Left colon (tissue), 2 donors: ENCODE measurements around the gene ADARB1. TPM values are rescaled to one million over a fixed set of nuclear protein-coding genes. Genes with fewer than 3 reads are reported as not detected.

Source experiments
- ATAC-seq: fragments of 200-7000 bp; cut with Tn5 transposase; one replicate; pipeline ENCODE4 v1.9.1; 2020; ENCODE audit warnings: mild to moderate bottlenecking, moderate library complexity
- DNase-seq, 2 donors: peaks; one replicate each; pipeline ENCODE4 v3.0.0-alpha.2; 2020
- intact Hi-C, 2 donors: fragments of 100-400 bp; cut with DNase I in 1 of 2; cut with micrococcal nuclease in 1 of 2; formaldehyde crosslinking; loops; one replicate each; pipeline versions ENCODE4 v1.11.2 to v1.14.0; 2022; cut with DNase I, micrococcal nuclease
- total RNA-seq, 2 donors: library from RNA; stranded (reverse); fragmentation: NEBNext Ultra II Directional; extraction: Animal tissue kit (Norgen Biotek cat#: 25700); gene quantifications; one replicate each; pipeline ENCODE4 v1.2.1, GENCODE V29; 2021
- donor health status: DM: no; HTN: no; CAD: no.
- donor health status: DM: yes; HTN: yes; CAD: no.

The ADARB1 gene
- total RNA-seq, 2 donors from 2014 or later, result 6.9 to 12.4 TPM

DNA sequence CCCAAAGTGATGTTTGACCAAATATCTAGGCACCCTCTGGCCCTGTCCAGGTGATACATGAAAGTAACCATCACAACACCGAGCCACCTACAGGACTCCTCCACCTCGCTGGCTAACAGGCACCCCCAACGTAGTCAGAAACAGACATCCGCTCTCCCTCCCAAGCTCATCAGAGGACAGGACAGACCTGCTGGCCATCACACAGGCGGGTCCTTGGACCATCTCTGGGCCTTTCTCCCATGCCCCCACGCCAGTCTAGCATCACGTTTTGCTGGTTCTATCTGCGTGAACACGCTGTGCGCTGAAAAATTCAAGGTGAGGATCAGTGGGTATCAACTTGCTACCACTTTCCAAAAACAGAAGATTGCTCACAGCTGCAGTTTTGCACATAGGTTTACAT is 21.4 kb upstream of the ADARB1 start:
- intact Hi-C loops, result no loop called here
- DNase-seq (no peak), ATAC-seq (no peak)

DNA sequence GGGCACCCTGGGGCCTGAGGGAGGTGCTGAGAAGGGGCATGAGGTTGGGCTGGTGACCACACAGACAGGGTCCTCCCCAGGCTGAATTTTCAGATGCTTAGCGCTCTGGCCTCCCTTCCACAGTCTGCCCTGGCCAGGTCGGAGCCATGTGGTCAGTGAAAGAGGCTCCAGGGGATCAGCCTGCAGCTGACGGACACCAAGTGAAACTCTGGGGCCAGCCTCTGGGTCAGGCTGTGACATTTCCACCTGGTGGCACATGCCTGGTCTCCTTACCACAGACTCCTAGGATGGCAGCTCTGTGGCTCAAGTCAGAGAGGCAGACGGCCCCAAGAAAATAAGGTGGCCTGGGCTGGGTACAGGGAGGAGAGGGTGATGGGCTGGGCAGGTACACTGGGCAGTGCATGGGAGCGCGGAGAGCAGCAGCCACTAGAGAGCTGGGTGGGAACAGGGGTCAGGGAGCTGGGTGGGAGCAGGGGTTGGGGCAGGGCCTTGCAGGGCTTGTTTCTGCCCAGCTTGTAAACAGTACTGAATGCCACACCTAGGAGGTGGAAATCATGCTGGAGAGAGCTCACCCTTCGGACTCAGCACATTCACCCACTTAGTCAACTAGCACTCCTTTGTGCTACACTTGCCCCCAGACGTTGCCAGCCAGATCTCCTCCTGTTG is 20.7 kb upstream of the ADARB1 start:
- intact Hi-C loops, result no loop called here
- ATAC-seq, result peak; percentile 31
- DNase-seq, result no peak

DNA sequence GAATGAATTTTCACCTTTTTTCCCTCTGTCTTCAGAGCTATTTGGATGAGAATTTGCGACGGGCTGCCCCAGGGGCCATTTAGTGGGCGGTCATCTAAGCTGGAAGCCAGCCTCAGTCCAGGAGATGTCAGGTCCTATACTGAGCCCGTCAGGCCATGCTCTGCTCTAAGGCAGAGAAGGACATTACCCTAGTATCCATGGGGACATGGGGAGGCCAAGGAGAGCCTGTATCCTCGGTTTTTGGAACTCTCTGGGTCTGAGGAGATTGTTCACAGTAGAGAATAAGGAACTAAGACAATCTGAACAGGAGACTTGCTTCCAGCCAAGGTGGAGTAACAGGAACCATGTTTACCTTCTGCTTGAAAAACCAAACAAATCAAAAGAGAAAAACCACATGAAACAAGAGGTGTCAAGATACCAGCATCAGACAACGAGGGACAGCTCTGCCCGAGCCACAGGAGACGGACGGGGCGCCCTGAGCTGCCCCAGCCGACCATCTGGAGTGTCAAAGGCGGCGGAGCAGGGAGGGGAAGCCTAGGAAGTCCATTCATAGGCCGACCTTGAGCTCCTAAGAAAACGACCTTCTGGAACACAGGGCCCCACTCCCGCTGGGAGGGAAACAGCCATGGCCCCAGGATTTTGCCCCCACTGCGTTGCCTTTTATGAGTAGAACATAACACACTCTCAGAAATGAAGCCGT is 20.0 kb upstream of the ADARB1 start:
- ATAC-seq, result no peak
- no peak for DNase-seq
- intact Hi-C loops, result no loop called here

DNA sequence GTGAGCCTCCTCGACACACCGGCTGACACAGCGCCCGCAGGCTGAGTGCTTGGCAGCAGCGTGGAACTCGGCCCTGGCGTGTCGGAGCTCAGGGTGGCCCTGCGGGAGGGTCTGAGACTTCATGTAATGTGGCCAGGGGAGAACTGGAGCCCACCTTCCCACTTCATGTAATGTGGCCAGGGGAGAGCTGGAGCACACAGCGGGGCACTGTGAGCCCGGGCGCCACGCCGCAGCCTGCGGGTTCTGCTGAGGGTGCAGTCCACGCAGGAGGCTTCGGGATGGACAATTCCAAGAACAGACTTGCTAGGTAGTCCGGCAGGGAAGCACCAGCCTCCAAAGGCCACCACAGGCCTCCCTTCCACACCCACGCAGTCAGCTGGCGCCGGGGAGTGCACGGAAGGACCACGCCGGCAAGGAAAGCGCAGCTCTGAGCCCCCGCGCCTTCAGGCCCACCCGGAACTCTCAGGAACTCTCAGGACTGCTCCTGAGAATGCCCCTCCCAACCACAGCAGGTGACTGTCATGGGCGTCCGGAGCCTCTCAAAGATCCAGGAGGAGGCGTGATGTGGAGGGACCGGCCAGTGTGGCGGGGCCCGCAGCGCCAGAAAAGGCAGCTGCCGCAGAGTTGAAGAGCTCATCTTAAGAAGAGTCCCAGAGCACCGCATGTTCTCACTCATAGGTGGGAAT is 19.3 kb upstream of the ADARB1 start:
- intact Hi-C loops, result no loop called here
- no peak for ATAC-seq

DNA sequence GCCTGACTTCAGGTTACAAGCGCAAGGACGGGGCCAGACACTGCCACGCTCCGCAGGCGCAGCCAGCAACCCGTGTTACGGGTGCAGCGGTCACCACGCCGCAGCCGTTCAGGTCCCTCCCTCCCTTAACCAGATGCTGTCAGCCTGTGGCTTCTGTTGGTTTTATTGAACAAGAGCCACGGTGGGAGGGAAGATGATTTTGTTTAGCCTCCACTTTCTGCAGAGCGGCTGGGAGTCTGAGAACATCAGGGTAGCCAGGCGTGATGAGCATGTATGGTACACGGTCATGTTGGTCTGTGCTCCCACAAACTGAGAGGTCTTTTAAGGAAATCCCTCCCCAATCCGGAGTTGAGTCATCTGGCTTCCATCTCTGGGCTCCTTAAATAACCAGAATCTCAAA is 18.5 kb upstream of the ADARB1 start:
- intact Hi-C loops, result no loop called here
- DNase-seq (no peak), ATAC-seq (no peak)

More for the DNA sequence above, 19.3 kb upstream of the ADARB1 start:
- DNase-seq, result no peak

DNA sequence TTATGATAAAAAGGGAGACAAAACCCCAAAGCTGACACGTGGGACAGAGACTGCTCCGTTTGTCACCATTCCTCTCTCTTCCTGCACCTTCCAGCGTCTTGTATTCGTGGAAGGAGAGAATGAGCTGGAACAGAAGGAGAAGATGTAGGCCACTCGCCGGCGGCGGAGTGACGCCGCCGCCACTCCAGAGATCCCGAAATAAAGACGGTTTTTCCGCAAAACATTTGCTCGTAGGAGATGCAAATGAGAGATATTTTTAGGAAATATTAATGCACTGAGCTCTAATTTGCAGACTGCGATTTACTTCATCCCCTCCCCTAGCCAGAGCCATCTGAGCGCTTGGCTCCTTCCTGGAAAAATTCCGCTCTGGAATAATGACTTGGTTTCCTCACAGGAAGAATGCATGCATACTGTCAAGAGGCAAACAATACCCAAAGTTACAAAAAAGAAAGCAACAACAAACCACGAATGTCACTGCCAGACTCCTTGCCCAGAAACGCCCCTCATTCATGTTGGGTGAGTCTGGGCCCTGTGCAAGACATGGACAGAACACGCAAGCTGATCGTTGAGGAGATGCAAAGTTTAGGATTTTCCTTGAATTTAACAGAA is 18.0 kb upstream of the ADARB1 start:
- ATAC-seq (no peak), DNase-seq (no peak)
- intact Hi-C loops, result no loop called here

DNA sequence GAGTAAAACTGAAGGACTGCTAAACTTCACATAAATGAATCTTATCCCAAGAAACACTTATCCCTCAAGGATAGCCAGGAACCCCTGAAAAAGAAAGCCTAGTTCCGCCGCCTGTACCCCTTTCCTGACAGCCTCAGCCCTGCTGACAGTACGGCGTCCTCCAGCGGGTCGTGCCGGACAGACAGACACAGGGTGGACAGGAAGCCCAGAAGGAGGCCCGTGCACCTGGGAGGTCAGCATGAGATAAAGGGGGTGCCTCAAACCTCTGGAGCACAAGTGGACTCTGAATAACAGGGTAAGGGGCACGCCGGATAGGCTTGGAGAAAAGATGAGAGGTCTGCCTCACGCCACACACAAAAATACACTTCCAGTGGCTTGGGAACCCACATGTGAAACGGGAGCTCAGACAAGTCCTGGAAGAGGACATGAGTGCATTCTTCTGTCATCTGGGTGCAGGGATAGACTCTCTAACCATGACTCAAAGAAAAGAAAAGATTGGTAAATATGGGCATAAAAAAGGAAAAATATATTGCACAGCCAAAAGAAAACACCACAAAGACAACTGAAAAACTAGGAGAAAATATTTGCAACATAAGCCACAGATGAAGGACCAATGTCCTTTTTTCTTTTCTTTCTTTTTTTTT is 17.3 kb upstream of the ADARB1 start:
- intact Hi-C loops, result no loop called here
- no peak for DNase-seq
- ATAC-seq, result no peak

DNA sequence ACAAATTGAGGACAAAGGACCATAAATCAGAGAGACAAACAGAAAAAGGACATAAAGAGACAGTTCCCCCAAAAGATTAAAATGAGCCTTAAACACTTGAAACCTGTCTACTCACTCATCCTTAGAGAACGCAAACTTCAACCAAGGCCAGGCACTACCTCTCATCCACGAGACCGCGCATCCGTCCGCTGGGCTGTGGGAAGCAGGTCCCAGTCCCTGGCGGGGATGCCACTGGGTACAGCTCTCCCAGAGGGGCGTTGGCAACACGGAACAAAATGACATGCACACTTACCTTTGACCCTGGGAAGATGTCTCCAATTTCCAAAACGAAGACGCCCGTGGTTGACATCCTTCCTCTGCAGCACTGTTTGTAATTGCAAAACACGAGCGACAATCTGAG is 16.5 kb upstream of the ADARB1 start:
- DNase-seq (no peak), ATAC-seq (no peak)

DNA sequence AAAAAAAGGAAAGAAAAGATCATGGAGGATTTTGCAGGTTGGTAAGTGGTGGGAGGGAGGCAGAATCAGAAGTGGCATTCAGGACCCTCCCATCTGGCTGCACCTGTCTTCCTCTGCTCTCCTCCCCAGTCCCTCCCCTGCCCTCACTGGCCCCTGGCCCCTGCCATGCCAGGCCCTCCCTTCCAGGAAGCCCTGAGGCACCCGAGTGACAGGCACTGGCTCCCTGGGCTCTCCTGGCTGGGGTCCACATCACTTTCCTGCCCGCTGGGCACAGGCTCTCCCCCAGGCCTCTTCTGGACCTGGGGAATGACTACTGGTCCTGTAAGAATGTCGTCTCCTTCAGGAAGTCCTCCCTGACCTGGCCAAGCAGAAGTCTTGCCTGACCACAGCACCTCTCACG is 15.3 kb upstream of the ADARB1 start:
- no peak for ATAC-seq
- no peak for DNase-seq

More for the DNA sequence above, 16.5 kb upstream of the ADARB1 start:
- intact Hi-C loops, result no loop called here

DNA sequence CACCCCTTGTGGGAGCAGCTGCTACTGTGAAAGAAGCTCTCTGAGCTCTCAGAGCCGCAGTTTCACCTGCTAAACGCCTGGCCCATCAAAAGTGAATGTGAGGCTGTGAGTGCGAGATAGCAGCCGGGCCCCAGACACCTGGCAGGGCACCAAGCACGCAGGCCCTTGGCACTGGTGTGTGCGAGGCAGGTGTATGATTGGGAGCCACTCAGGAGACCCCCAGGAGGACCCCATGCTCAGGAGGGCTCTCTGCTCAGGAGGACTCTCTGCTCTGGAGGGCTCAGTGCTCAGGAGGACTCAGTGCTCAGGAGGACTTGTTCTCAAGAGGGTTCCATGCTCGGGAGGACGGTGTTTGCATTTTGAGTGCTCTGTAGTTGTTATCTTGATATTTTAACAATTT is 14.3 kb upstream of the ADARB1 start:
- DNase-seq, result no peak
- intact Hi-C loops, result no loop called here
- ATAC-seq, result no peak

More for the DNA sequence above, 15.3 kb upstream of the ADARB1 start:
- intact Hi-C loops, result no loop called here

DNA sequence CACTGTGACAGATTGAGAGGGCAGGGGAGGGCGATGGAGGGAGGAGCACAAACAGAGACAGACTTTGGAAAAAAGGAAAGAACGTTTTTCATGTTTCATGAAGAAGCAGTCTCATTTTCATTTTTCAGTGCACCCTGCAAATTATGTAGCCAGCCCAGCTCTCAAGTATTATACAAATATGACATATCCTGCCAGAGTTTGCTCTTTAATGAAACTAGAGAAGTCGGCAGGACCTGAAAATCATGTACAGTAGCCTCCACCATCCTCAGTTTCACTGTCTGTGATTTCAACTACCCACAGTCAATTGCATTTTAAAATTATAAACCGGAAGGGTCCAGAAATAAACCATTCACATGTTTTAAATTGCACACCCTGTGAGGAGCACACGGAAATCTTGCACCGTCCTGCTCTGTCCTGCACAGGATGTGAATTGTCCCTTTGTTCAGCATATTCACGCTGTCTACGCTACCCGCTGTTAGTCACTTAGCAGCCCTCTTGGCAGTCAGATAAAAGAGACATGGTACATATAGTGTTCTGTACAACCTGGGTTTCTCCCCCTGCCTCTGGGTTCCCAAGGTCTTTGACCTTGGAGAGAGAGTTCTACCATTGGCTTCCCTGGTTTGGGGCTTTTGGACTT is 13.6 kb upstream of the ADARB1 start:
- ATAC-seq (no peak), DNase-seq (no peak)

DNA sequence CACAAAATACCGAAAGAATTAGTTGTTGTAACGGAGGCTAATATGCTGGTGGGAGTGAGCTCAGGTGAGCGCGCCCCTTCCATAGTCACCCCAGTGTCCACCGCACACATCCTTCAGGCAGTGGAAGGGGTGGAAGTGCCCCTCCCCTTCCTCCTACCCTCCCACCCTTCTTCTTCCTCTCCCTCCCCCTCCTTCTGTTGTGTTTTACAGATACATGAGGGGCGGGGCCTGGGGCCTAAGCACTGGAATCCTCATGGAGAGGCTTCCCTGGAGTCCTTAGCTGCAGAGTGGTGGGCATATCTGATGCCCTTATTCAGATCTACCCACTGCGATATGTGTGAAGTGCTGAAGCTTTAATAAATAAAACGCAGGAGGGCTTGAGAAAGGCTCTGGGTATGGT is 10.3 kb upstream of the ADARB1 start:
- DNase-seq (no peak), ATAC-seq (no peak)
- intact Hi-C loops, result no loop called here

More for the DNA sequence above, 13.6 kb upstream of the ADARB1 start:
- intact Hi-C loops, result no loop called here

DNA sequence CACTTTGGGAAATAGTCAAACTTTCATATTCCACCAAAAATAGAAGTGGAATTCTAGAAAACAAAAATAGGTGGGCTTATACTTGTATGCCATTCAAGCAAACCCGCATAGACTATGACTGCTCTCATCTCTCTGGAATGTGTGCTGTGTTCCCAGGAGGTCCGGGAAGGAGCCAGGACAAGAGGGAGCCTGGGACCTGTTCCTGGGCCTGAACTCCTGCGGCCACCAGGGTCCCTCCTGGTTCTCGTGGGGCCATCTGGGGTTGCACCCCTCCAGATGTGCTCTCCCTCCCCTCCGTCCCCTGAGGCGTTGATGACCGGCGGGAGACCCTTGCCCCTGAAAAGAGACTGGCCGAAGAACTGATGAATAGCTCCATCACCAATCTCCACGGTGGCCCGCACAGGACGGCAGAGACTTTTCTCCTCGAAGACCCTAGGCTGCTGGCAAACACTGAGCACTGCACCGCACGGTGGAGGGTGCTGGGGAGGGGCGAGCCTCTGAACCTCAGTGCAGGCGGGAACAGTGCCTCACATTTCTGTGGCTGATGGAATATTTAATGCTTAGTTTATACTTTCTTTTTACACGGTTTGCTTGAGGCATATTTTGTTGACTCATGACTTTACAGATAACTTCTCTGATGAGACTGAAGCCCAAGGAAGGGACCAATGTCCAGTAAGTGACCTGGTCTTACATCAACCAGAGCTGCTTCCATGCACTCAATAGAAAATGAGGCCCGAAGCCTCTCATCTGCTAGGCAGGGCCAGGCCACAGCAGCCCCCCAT is 9.6 kb upstream of the ADARB1 start:
- intact Hi-C loops, result no loop called here
- DNase-seq (no peak), ATAC-seq (no peak)

DNA sequence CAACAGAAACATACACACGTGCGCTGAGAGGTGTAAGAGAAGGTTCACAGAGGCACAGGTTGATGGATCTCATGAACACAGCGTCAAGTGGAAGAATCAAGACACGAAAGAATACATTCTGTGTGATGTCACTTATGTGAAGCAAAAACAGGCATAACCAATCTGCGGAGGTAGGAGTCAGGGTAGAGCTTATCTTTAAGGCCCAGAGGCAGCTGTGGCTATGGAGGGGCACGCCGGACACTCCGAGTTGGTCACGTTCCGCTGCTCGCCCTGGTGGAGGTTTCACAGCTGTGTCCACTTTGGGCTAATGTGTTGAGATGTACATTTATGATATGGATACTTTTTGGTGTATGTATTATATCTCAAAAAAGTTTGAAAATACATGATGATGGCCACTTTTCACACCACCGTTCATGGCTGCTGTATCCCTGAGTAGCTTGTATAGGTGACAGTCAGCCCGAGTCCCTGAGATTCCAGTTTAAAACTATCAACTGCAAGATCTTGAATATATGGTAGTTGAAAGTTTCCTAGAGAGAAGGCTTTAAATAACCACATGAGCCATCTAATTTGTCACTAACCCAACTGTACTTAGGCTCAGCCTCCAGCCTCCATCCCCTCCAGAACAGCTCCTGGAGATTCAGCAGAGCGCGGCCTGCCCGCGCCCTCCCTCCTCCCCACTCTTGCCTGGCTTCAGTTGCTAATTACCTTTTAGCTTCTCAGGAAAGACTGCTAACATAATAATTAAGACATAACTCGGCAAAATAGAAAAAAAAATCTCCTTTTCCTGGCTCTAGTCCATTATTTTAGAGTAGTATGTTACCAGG is 6.7 kb upstream of the ADARB1 start:
- DNase-seq (no peak), ATAC-seq (no peak)
- intact Hi-C loops, result no loop called here

DNA sequence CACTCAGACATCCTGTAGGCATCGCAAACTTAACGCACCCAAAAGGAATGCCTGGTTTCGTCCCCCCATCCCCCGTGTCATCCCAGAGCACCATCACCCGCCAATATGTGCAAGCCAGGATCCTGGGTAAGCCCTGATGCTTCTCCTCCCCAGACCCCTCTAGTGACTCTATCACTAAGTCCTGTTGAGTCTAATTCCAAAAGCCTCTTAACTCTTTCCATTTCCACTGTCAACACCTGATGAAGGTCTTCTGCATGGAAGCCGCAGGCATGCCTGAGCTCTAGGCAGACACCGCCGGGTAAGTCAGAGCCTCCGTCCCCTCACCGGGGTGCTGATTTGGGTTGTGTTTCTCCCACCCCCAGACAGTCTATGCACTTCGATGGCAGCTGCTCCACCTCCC is 5.3 kb upstream of the ADARB1 start:
- DNase-seq (no peak), ATAC-seq (no peak)
- intact Hi-C loops, result no loop called here

DNA sequence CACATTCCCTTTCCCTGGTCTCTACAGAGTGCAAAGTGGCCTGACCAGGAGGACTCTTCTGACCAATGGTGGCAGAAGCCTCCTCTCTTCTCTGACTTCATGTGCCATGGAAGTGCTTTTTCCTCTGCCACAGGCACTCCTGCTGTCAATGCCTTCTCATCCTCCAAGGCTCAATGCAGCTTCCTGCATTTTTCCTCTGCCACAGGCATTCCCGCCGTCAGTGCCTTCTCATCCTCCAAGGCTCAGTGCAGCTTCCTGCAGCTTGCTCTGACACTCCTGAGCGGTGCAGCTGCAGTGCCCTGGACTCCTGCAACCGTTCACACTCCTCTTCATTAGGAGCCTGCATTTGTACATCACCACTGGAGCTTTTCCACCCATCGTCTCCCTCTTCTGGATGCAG is 4.7 kb upstream of the ADARB1 start:
- no peak for ATAC-seq
- intact Hi-C loops, result no loop called here

DNA sequence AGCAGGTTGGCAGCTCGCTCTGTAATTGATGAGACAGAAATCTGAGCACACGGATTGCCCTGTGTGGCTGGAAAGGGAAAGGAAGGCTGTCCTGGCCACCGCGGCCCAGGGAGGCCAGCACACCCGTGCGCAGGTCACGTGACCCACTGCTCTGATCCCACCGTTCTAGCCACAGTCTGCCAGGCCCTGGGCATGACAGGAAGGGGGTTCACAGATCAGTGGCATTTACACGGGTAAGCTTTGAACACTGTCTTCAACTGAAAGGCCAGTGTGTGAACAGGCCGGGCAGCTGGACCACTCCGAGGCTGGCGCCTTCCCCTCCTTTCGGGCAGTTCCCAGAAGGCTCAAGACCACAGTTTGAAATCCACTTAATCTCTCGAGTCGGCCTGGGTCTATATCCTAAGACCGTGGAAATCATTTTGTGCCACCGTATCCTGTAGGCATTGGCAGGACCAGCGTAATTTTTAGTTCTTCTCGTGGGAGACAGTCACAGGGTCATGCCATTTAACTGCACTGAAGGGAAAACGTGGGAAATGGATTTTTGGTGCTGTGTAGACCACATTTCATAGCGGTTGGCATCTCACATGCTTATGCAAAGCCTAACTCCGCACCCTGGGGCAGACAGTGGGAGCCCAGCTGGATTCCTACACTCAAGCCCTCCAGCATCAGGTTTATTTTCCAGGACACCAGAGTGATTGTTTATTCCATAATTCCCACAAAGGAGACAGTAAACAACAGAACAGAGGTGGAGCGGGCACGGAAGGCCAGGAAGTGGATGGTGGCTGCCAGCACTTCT is 3.1 kb upstream of the ADARB1 start:
- intact Hi-C loops, result no loop called here
- no peak for DNase-seq
- no peak for ATAC-seq

More for the DNA sequence above, 4.7 kb upstream of the ADARB1 start:
- no peak for DNase-seq
